Sciatic nerve (tissue), 2 donors: ENCODE measurements around the gene AKNA. TPM values are rescaled to one million over a fixed set of nuclear protein-coding genes. Genes with fewer than 3 reads are reported as not detected.
A peak's percentile ranks its signal among the peaks of the same experiment; 100 is the strongest.

Experiments used
- ATAC-seq: fragments of 200-7000 bp; cut with Tn5 transposase; one replicate; pipeline ENCODE4 v1.9.1; 2020; ENCODE audit warnings: mild to moderate bottlenecking, moderate library complexity
- DNase-seq: peaks from one replicate; pipeline ENCODE4 v3.0.0-alpha.2; 2020; ENCODE audit warnings: low spot score
- intact Hi-C: fragments of 100-400 bp; cut with DNase I; formaldehyde crosslinking; loops from one replicate; pipeline ENCODE4 v1.14.2; 2022
- total RNA-seq: library from RNA; stranded (reverse); fragmentation: NEBNext Ultra II Directional; extraction: Animal tissue kit (Norgen Biotek cat#: 25700); gene quantifications from one replicate; pipeline ENCODE4 v1.2.1, GENCODE V29; 2021
- donor health status: DM: no; HTN: no; CAD: no.
- donor health status: DM: no; HTN: no; CAD: no.

Gene AKNA
- total RNA-seq, 1 donor from 2014 or later = 29.0 TPM

DNA sequence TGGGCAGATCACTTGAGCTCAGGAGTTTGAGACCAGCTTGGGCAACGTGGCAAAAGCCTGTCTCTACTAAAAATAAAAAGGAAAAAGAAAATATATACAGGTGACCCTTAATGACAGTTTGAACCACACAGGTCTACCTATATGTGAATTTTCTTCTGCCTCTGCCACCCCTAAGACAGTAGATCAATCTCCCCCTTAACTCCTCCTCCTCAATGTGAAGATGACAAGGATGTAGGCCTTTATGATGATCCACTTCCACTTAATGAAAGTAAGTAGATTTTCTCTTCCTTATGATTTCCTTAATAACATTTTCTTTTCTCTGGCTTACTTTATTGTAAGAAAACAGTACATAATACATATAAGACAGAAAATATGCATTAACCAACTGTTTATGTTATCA lies 3.4 kb downstream of the AKNA start:
- intact Hi-C loops = no loop called here
- ATAC-seq (no peak), DNase-seq (no peak)

DNA sequence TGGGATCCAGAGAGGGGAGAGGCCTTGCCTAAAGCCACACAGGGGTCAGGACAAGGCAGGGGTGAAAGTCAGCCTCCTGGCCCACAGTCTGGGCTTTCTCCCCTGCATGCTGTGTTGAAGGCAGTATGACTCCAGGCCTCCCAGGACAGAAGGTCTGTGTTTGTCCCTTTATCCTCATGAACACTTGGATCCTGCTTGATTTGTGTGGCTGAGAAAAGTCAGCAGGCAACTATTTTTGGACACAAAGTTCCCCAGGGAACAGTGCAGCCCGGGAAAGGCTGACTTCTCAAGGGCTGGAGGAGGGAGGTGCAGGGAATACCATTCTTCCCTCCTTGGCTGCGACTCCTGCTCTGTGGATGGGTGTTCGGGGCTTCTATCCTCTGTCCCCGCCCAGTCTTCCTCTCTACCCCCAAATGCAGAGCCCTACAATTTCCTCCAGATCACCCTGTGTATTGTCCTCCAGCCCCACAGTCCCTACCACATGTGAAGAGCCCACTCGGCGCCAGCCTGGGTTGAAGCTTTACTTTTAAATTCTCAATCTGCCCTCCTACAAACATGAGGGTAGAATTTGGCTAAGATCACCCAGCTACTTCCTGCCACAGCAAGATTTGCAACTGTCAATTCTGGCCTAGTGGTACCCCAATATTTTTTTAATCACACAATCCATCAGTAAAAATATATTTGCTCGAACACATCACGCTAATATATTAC lies 4.1 kb downstream of the AKNA start:
- intact Hi-C loops = no loop called here
- ATAC-seq (peak; percentile 36), DNase-seq (no peak)

DNA sequence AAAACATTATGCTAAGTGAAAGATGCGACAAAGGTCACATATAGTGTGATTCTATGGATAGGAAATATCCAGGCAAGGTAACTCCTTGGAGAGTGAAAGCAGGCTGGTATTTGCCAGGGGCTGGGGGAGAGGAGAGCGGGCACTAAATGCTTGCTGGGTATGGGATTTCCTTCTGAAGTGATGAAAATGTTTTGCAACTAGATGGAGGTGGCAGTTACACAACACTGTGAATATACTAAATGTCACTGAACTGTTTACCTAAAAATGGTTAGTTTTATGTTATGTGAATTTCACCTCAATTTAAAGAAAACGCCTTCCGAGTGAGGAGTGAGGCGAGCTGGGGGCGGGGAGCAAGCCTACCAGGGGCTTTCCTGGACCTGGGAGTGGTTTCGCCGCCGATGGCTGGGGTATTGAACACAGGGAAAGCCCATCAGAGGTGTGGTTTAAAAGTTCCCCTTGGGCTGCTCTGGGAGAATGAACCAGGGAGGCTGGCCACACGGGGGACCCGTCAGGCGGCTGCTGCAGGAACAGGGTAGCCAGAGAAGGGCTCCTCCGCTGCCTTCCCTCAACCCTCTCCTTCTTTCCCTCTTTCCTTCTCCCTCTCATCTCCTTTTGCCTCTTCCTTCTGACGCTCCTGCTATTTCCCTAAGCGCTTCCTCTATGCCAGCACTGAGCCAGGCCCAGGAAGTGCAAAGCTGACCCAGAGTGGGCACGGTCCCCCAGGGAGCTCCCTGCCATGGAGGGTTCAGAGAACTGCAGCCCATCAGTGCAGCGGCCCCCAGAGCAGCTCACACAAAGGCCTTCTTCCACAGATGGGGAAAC lies 4.9 kb downstream of the AKNA start:
- DNase-seq = no peak

DNA sequence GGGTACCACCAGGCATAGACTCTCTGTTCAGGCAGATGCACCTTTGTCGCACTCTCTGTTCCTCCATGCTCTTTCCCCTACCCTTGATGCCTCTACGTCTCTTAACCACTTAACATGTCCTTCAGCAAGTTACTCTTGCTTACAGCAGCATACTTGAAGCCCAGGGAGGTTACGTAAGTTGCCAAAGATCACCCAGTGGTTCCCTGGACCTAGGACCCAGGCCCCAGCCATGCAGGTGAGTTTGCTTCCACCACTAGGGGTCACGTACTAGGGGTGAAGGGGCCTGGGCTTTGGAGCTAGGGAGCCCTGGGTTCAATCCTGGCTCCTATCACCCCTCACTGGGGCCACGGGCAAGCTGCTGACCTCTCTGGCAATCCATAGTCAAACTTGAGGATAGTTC lies 8.9 kb downstream of the AKNA start:
- ATAC-seq (no peak), DNase-seq (no peak)
- intact Hi-C loops = no loop called here

More for the DNA sequence above, 4.9 kb downstream of the AKNA start:
- intact Hi-C loops = no loop called here
- ATAC-seq = peak; percentile 2

DNA sequence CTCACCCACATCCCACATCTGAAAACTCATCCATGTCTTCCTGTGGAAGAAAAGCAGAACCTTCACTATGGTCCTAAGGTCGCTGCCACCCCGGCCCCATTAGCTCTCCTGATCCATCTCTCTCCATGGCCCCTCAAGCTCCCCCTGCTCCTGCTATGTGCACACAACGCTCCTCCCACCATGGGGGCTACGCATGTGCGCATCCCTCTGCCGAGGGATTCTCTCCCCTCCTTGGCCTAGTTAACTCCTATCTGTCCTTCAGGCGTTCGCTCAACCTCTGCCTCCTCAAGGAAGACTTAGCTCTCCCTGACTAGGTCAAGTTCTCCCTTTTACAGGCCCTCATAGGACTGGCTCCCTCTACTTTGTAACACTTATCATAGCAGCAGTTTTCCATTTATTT lies 9.8 kb downstream of the AKNA start:
- intact Hi-C loops = no loop called here
- no peak for ATAC-seq

DNA sequence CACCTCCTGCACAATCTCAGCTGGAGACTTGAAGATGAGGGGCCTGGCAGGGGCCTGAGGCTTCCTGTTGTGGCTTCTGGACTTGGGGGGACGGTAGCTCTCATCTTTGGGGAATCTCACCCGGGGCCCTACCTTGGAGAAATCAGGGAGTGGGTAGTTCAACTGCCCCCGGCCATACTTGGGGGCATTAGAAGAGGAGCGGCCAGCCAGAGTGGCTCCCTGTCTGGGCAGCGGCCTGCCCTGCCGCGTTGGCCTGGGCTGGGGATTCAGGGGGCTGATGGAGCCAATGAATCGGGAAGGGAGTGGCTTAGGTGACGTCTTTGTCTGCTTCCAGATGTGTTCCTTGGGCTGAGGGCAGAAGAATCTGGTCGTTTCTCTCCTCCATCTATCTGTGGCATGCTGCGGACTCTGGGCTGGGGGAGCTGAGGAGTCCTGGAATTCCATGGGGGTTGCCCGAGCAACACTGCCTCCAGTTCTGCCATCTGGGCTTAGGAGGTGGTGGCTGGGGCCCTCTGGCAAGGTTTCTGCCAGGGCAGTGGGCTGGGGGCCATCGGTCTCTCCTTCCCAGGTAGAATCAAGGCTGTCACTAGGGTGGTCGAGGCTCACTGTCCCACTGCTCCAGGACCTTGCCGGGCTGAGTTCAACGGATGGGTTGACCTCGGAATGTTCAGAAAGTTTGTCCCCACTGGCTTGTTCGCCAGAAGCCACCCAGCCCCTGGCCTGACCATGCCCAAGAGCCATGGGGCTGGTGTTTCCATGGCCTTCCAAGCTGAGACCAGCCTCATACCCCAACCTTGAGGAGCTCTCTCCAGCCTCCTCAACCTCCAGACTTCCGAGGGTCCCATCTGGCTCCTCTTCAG lies 11.0 kb downstream of the AKNA start:
- DNase-seq (no peak), ATAC-seq (no peak)
- intact Hi-C loops = no loop called here

More for the DNA sequence above, 9.8 kb downstream of the AKNA start:
- no peak for DNase-seq

DNA sequence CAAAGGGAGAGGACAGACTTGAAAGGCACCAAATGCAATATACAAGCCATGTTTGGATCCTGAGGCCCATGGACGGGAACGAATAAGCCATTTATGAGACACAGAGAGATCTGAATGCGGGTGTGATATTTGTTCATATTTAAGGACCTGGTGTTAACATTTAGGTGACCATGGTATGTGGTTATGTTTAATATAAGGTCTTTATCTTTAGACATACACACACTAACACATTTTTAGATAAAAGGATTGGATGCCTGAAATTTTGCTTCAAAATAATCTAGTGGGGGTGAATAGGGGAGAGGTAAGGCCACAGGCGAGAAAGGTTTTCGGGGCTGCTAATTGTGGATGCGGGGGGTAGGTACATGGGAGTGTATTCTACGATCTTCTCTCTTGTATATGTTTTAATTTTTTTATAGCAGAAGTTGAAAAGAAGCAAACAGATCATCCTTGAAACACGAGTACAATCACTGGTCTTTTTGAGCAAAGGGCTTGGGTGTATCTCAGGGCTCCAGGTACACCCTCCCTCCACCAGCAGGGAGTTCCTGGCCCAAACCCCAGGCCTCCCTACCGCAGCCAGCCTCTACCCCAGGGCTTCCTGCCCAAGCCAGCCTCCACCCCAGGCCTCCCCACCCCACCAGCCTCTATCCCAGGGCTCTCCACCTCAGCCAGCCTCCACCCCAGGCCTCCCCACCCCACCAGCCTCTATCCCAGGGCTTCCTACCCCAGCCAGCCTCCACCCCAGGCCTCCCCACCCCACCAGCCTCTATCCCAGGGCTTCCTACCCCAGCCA lies 12.2 kb downstream of the AKNA start:
- ATAC-seq = no peak
- no peak for DNase-seq
- intact Hi-C loops = no loop called here

DNA sequence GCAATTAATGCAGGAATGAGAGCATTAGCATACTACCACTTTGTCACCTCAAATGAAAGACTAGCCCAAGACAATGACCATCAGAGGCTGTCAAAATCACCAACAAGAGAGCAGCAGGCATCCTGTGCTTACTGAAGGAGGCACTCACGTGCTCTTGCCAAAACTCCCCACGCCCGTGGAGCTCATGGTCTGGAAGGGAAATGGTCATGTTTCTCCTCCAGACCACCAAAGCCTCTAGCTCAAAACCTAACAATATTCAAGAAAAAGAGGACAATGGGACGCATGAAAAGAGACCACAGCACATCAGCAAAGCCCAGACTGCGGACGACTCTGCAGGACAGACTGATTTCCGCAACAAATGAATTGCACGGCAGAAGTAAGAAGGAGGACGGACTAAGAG lies 12.8 kb downstream of the AKNA start:
- intact Hi-C loops = no loop called here
- DNase-seq (no peak), ATAC-seq (no peak)

DNA sequence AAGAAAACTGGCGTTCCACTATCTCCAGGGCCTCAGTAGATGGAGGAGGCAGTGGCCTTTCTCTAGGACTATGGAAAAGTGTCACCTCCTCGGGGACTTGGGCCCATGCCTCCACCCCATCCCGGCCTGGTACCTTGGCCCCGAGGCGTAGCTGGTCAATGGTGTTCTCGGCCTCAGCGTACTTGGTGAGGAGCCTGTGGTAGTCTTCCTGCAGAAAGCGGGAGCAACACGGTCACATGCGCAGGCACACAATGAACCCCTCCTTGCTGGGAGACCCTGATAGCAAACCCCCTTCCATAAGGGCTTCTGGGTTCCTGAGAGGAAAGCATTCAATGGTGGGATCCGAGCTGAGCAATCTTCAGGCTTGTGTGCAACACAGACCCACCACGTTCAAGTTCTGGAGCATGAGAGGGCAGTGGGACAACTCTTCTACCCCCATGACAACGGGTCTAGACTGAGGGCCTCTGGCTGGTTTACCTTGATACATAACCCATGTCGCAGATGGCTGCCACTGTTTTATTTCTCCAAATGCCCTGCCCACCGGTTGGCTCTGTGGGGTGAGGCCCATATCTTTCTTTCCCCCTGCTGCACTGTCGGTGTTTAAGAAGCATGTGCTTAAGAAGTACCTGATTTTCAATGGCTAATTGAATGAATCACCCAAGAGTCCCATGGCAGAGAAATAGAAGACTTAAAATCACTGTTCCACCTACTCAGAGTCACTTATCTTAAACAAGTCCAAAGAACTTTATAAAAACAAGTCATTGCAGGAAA lies 13.6 kb downstream of the AKNA start:
- no peak for ATAC-seq
- intact Hi-C loops = no loop called here
- DNase-seq = no peak

DNA sequence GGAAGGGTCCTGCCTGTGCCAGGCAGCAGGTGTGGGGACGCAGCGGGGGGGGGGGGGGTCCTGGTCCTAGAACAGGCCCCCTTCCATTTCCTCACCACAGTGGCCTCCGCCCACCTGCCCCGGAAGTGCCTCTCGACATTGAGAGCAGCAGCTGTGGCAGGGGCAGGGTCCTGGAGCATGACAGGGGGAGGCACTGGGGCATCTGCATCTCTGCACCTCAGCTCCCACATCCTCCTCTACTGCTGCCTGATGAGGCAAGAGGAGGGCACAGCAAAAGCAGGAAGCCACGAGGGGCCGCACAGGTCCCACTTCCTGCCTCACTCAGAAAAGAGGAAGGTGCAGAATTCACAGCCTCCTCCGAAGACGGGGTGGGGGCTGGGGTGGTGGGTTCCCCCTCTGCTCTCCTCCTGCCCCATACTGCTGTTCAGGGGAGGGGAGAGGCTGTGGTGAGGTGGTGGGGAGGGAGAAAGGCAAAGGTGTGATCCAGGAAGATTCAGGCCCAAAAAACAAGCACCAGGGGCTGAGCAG lies 14.8 kb downstream of the AKNA start:
- ATAC-seq = peak; percentile 75
- intact Hi-C loops = no loop called here

DNA sequence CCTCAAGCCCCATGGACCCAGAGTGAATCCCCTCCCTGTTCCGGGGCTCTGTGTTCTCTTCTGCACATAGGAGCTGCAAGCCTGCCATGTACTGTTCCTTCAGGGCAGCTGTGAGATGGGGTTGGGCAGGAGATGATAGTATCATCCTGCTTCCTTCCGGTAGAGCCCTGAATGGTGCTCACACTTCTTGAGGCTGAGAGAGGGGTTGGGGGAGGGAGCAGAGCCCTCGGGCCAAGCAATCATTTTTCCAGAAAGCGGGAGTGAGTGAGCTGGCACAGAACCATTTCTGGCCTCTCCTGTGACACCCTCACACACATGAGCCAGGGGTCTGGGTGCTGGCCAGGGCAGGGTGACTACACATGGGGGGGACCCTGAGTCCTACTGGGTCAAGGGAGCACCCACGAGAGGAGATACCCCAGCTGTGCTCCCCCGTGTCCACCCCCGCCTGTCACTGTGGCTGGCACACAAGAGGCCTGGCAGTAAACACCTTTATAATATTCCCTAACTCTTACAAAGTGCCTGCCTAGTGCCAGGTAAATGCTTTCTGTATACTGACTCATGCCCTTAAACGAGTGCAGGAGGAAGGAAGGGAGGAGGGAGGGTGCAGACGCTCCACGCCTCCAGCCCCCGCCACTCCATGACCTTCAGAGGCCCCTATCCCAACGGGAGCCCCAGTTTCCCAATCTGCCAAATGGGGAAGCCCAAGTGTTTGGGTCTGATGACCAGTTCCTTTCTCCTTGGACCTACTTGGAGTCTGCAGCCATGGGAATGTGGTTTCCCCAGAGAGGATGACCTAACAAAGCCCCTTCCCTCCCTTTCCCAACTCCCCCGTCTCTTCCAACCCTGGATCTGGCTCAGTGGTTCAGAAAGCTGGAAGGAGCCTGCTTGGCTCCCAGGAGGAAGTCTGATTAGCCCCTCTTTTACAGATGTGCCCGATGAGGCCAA lies 15.5 kb downstream of the AKNA start:
- DNase-seq (no peak), ATAC-seq (peak; percentile 50)
- intact Hi-C loops = no loop called here

More for the DNA sequence above, 14.8 kb downstream of the AKNA start:
- no peak for DNase-seq

DNA sequence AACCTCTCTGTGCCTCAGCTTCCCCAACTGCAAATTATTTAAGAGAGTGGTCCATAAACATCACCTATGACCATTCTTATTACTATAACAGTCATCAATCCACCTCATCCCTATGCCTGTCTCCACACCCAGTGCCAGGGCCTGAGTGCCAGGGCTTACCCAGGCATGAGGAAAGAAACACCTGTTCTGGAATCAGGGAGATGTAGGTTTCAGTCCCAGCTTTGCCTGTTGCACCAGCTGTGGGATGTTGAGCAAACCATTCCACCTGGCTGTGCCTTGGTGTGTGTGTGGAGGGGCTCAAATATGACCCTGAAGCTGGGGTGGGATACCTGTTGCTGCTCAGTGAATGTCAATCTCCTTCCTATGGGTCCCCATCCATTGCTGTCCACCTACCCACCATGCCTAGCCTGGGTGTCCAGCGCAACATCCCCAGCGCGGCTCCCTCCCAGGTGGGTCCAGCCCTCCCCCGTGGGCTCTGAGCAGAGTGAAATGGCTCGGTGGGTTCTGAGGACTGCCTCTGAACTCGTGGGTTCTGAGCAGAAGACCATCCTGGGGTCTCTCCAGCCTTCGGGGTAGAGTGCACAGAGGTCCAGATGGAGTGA lies 16.3 kb downstream of the AKNA start:
- DNase-seq (no peak), ATAC-seq (no peak)
- intact Hi-C loops = no loop called here

DNA sequence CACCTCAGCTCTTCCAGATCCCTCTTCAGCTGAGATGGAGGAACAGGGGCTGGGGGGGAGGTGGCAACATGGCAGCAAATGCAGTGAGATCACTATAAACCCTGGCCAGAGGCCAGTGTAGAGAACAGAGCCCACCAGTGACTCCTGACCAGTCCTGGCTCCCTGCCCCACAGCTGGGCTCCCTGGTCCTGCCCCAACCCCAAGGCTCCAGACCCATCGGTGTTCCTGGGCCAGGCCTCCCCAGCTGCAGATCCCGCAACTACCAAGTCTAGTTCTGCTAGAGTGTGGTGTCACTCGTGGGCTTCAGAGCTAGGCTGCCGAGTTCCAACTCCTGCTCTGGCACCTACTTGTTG lies 16.8 kb downstream of the AKNA start:
- ATAC-seq = no peak
- intact Hi-C loops = no loop called here
- DNase-seq = no peak

DNA sequence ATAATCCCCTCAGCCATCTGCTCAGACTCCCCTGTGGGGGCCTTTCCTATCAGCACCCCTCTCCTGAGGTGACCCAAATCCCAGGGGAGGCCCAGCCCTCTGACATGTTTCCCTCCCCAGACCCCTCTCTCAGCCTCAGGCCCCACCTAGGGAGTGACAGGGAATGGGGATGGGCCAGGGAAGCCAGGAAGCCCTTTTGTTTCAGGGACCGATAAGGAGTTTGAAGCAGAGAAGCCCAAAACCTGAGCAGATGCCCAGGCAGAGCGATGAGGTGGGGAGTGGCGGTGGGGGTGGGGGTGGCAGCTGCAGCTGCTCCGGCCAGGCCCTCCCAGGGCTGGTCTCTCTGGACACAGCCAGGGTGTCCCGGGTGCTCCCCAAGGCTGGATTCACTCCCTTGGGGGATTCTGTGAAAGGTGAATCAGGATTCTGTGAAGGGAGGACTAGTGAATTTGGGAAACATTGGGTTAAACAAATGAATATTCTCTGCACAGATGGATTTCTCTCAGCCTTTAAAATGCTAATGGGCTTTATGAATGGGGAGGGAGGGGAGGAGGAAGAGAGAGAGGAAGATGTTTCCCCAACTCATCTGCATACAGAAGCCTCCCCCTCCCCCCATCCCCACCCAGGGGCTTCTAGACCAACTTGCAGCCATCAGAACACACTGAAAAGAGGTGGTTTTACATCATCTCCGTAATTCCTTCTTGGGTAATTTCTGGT lies 17.4 kb downstream of the AKNA start:
- intact Hi-C loops = no loop called here
- DNase-seq (no peak), ATAC-seq (no peak)

DNA sequence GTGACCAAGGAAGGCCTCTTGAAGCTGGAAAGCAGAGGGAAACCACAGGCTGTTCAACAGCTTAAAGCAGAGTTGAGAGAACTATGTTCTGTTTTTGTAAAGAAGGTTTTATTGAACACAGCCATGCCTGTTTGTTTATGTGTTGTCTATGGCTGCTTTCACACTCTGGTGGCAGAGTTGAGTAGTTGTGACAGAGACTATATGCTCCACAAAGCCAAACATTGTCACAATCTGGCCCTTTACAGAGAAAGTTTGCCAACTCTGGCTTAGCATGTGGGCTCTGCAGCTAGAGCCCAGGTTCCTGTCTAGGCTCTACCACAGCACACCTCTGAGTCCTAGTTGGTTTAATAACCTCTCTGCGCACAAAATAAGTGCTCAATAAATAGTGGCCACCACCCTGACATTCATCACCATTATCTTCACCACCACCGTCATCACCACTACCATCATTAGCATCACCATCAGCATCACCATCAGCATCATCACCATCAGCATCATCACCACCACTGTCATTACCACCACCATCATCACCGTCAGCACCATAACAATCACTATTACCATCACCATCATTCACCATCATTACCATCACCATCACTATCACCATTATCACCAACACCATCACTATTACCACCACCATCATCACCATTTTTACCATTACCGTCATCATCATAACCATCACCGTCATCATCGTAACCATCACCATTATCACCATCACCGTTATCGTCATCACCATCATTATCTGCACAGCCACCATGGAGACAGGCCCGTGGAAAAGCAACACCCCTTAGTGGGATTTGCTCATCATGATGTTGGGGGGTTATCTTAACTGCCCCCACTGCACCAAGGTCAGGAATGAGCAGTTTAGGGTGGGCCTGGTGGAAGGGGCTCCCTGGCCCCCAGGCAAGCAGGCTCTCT lies 18.3 kb downstream of the AKNA start:
- ATAC-seq (no peak), DNase-seq (no peak)
- intact Hi-C loops = no loop called here
